Activated effector memory CD4-positive, alpha-beta T cell treated with anti-CD3 and anti-CD28 coated beads, Interleukin-2, amount 50 U/mL, for 16 hours (primary cell): ENCODE results near the gene DOCK8.
"Not testable (repeated sequence)": the region's sequence is repeated elsewhere in the genome, so short reads cannot be mapped to it uniquely, and the experiment has no call there.

ENCODE experiments used
- DNase-seq: peaks from one replicate; pipeline ENCODE4 v3.0.0-alpha.2; 2020

Gene DOCK8

DNA sequence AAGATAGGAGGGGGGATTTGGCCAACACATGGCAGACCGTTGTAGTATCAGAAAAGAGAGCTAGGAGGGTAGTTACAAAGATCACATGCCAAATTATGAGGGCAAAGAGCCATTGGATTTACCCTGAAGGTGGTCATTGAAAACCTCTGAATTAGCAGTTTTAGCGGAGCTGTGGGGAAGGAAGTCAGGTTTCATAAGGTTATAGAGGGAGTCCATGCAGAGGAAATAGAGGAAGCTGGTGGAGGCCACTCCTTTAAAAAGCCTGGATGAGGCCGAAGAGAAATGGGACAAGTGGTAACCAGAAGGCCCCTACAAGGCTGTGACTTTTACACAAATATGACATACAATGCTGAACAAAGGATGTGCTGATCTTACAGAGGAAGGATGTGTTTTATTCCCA, 13.2 kb downstream of the DOCK8 start:
- no peak for DNase-seq

DNA sequence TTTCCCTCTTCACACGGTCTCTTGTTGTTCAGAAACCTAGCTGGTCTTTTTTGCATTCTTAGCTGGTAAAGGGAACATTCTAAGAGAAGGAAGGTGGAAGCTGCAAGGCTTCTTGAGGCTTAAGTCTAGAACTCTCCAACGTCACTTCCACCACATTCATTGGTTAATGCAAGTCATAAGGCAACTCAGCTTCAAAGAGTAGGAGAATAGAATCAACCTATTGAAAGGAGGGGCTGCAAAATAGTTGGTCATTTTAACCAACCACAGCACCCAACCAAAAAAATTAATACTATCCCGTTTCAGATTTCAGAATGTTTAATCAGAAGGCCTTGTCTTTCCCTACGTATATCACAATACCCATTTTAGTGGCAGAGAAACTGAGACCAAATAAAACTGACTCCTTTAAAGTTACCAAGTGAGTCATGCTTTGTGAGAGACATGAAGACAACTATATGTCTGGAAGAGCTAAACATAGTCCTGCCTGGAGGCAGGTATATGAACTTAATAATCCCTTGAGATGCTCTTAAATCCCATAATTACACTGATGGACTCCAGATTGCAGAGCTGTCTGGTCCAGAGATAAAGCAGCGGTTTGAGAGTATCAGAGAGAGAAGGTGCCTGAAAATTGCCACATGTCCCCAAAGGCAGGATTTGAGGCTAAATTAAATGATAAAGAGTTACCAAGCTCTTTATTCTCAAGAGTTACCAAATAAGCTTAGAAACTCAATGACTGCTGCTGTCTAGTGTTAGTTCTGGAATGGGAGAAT, 14.4 kb downstream of the DOCK8 start:
- no peak for DNase-seq

DNA sequence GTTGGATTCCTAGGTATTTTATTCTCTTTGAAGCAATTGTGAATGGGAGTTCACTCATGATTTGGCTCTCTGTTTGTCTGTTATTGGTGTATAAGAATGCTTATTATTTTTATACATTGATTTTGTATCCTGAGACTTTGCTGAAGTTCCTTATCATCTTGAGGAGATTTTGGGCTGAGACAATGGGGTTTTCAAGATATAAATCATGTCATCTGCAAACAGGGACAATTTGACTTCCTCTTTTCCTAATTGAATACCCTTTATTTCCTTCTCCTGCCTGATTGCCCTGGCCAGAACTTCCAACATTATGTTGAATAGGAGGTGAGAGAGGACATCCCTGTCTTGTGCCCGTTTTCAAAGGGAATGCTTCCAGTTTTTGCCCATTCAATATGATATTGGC, 17.0 kb downstream of the DOCK8 start:
- not testable (repeated sequence) for DNase-seq

DNA sequence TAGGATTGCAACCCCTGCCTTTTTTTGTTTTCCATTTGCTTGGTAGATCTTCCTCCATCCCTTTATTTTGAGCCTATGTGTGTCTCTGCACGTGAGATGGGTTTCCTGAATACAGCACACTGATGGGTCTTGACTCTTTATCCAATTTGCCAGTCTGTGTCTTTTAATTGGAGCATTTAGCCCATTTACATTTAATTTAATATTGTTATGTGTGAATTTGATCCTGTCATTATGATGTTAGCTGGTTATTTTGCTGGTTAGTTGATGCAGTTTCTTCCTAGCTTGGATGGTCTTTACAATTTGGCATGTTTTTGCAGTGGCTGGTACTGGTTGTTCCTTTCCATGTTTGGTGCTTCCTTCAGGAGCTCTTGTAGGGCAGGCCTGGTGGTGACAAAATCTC, 19.0 kb downstream of the DOCK8 start:
- not testable (repeated sequence) for DNase-seq

DNA sequence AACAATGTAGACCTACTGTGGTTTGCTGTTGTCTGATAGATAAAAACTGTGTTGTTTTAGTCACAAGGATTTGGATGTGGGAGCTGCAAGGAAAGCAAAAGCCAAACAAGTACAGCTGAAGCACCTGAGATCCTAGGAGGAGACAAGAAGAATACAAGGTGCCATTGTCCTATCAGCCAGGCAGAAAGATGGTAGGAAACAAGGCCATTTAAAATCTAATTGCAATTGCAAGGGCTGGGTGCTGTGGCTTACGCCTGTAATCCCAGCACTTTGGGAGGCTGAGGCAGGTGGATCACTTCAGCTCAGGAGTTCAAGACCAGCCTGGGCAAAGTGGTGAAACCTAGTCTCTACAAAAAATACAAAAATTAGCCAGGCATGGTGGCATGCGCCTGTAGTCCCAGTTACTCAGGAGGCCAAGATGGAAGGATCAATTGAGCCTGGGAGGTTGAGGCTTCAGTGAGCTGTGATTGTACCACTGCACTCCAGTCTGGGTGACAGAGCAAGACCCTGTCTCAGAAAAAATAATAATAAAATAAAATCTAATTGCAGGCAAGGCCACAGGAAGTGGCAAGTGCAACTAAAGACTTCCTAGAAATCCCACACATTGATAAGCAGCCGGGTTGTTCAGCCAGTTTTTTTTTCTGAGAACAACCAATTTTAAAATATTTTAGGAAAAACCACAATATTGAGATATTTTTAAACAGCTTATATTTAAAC, 22.6 kb downstream of the DOCK8 start:
- no peak for DNase-seq

DNA sequence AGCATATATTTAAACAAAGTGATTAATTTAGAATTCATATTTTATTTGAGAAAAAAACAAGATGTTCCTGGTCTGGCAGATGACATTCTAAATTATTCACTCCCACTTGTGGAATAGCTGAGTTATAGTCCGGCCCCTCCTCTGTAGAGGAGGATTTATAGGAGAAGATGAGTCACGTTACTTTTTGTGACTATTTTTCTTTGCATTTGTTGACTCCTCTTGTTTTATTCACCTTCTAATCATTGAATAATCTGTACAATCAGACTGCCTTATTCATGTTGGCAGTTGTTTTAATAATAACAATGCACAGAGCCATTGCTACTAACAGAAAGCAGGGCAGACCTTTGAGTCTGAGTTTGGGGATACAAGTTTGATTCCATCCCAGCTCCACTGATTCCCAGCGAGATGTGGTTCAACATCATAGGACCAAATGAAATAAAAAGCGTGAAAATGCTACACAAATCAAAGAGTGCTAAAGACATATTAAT, 23.2 kb downstream of the DOCK8 start:
- DNase-seq: no peak

DNA sequence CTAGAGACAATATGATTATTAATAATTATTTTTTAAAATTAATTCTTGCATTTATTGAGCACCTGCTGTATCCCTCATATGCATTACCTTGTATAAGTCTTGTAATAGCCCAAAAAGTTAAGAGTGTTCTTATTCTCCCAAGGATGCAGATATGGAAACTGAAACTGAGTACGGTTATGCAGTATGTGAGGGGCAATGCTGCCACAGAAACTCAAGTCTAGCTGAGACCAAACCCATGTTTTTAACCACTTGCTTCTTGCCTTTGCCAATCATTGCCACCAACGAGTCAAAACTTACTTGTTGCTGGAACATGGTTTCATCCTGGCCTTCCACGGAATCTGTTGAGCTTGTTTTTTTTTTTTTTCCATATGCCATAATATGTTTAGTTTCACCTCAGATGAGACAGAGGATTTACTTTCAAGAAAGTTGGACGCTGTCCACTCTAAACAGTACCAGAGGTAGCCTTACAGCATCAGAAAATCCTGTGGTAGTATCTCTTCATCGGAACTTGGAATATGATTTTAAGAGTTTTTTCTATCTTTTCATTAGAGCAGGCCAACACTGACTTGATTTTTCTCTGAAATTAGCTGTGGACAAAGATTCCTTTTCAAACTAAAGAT, 27.9 kb downstream of the DOCK8 start:
- no peak for DNase-seq

DNA sequence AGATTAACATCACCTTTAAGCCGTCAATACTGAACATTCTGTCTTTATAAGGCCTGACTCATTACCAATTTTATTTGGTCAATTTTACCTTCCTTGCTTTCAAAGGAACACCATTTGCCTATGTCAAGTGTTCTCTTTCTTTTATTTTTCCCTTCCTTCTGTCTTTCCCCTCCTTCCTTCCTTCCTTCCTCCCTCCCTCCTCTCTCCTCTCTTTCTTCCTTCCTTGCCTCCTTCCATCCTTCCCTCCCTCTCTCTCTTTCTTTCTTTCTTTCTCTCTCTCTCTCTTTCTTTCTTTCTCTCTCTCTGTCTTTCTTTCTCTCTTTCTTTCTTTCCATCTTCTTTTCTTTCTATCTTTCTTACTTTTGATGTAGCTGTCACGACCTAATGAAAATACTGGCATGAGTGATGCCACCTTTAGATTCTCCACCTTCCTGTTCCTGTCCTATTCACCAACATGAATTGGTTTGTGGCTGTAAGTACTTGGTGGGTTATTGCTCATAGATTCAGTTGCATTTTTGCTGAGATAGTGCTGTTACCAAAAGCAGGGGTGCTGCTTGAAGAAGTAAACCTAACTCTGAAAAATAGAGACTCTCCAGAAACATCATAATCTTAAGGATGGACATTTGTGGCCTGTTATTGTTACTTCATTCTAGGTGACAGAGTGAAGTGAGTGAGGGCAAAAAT, 33.8 kb downstream of the DOCK8 start:
- DNase-seq: no peak

DNA sequence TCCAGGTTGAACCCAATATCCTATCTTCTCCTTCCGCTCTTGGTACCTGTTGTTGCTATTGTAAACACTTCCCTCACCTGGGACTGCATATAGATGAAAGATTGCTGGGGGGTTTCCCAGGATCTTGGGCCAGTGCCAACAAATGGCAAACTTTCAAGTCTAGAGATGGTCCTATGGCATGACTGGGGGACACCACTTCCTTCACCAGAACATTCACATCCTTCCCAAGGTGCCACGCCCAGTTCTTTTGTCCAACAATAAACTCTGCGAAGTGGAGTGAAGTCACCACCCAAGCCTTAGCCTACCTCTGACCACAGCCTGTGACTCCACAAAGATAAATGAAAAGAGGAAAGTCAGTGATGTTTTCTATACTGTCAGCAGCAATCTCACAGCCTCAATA, 34.4 kb downstream of the DOCK8 start:
- peak; percentile 66 for DNase-seq

DNA sequence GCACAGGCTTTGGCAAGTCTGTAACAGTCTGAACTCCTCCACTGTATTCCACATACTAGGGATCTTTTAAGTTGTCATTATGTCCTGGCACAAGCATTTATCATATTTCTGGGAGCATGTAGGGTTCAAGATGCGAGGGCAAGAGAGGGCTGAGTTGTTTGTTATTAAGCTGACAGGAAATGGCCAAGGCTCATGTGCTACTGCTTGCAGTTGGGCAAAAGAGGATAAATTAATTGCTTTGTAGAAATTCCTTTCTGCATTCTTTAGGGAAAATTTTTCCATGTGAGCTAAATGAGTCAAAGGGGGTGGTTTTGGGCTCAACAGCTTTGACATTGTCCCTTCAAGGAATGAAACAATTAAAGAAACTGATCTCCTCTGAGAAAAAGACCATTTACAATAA, 35.4 kb downstream of the DOCK8 start:
- DNase-seq: no peak

DNA sequence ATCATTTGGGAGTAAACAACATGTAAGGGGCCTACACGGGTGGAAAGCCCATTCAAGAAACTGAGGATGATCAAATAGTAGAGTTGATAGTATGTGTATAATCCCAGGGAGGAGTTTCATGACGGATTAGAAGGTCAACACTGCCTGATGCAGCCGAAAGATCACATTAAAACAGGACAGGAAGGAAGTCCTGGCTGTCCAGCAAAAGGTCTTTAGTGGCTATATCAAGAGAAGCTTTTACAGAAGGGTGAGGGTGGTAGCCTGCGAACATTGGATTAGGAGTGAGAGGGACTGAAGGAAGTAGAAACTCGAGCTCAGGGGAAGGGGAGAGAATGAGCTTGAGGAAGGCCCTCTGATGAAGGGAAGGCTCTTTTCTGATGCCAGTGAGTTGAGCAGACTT, 36.0 kb downstream of the DOCK8 start:
- DNase-seq: no peak

DNA sequence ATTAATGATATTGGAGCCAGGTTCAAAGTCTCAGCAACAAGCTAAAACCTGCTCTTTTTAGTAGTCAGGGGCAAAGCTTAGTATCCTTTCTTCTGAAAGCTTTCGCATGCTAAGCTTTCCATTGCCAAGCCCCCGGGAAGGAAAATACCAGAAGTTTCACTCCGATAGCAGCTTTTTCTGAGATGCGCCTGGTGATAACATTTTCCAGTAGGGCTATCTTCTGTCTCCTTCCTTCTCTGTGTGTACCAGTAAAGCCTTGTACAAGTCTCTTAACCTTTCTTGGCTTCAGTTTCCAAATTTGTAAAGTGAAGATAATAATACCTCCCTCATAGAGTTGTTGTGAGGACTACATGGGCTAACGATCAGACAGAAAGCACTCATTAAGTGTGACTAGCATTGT, 36.7 kb downstream of the DOCK8 start:
- no peak for DNase-seq

DNA sequence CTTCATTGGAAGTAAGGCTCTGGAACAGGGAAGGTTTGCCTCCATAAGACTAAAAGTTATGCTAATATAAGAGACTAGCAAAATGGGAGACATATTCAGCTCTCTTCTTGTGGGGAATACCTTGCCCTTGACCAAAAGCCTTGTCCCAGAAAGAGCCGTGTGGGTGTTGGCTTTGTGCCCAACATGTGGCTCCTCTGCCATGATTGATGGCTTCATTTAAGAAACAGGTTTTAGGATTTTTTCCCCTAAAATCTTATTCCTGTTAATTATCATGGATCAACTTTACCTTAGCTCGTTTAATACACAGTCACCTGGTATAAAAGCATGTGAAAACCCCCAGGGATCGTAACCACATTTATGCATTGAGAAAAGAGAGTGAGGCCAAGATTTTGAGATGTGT, 38.9 kb downstream of the DOCK8 start:
- no peak for DNase-seq

DNA sequence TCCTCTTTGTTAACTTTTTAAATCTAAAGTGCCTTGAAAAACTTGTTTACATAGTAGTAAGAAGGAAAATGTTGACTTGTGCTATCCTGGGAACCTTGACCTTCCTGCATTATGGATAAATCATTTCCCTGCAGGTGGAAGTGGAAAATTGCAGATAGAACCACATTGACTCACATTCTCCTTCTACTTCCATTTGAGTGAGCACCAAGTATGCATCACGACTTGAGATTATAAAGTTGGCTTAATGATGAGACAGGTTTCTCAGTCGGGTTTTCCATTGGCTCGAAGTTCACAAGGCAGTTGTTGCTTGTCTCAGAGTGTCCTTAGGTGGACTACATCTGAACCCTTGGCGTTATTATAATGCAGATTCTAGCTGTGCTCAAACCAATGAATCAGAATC, 39.9 kb downstream of the DOCK8 start:
- no peak for DNase-seq

DNA sequence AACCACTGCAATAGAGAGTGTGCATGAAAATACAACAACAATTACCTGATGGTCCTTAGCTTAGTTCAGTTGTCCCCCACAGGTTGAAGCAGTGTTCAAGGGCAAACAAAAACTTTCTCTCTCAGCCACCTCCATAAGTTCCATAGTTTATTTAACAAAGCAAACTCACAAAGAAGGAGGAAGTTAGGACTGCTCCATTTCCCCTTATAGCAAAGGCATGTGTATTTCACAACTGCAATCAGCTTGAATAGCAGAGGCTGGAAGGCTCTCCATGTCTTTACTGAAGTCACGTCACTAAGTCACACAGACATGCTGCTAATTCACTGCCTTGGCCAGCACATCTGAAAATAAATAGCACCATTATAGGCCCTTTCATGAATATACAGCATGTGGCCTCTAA, 43.3 kb downstream of the DOCK8 start:
- DNase-seq: no peak

DNA sequence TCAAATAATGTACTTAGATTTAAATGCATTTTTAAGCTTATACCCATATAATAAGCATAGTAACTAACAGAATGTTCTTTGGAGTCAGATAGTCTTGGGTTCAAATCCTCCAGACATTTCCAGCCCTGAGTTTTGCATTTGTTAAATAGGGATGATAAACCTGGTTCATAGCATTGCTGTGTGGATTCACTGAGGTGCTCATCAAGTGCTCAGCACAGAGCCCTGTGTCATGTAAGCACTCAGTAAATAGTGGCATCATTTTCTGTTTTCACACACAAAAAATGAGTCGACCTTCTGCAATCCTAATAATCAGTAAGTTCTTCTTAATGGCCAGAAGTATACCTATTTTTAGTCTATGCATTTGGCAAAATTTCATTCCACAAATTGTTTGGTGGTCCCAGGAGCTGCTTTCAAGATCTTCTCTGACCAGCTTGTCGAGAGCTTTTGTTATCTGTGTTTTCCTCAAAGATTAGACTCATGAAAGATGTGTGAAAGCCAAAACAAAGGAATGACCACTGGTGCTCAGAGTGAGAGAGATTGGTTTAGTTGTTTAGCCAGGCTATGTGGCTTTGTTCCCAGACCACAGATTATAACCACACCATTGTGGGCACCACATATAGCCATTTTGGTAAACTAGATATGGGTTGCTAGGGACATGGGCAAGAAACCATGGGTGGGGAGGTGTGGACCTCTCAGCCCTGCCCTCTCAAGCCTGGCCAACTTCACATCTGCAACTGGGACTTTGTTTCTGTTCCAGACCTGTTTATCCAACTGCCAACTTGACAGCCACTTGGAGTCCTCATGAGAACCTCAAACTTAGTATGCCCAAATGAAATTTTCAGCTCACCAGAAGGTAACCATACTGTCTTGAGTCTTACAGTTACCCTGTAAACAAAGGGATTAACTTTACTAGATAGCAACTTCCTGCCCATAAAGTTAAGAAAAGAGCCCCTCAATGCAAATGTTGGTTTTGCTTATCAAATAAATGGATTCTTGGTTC, 45.0 kb downstream of the DOCK8 start:
- no peak for DNase-seq

DNA sequence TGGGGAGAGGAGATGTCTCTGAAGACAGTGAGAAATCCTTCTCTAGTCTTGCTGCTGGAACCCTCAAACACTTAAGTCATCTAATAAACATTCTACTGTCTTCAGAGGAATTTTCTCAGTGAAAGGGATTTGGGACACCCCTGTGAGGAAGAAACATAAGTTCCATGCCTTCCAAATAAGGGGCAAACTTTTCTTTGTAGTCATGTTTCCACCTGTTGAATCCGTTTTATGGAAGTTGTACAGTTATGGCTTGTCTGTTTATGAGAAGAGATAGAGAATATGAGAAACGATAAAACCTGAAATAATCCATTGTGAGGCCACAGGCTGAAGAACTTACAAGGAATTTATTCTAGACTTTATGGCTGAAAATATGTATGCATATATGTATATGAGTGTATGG, 49.6 kb downstream of the DOCK8 start:
- no peak for DNase-seq

DNA sequence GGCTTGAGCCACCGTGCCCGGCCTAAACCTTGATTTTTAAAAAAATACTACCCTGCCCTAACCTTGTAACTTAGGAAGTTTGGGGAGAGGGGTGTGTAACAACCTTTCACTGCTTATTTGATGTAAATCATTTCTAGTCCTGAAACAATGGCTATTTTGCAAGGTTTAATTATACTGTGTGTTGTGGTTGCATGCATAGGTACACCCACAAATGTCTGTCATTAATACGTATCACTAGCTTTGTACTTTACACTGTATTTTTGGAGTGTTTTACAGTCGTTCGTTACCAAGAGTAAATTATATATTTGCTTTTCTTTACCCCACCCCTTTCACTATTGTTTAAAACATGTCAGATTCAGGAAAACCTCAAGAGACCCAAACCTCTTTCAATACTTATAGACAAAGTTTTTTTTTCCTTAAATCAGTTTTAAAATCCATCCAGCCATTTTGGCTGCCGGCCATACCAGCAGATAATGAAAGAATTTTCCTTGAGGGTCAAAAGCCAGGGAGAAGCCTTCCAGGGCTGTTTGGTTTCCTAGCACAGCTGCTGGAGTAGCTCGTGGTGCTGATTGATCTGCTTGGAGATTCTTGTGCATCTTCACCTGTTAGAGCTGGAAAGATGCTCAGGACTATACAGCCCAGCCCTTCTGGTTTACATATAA, 50.7 kb downstream of the DOCK8 start:
- no peak for DNase-seq

DNA sequence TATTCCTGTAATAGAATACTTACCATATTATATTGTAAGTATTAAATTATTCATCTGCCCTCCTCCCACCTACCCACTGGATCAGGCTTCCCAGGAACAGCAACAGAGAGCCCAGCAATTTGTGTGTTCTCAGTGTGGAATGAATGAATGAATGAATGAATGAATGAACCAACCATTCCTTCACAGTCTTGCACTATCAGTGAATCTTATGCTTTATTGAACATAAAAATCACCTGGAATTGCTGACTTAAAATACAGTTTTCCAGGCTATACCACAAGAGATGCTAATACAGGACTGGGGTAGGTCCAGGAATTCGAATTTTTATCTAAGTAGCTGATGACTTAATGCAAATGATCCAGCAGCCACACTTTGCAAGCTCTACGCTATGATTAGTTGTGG, 51.6 kb downstream of the DOCK8 start:
- no peak for DNase-seq

DNA sequence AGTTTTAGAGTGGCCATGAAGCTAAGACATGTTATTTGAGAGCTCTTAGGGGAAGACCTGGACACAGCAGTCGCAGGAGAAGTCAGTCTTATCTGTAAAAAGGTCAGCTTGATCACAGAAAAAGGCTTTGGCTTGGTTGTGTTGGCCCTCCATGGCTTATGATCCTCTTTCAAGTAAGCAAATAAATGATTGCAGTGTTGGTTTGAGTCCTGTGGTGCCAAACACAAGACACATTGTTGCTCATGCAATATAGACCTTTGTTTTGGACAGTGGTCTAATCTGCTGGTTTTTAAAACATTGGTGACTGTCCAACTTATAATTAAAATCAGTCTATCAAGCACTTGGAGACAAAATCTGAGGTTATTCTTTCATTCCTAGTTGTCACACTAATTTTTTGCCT, 54.0 kb downstream of the DOCK8 start:
- DNase-seq: no peak

DNA sequence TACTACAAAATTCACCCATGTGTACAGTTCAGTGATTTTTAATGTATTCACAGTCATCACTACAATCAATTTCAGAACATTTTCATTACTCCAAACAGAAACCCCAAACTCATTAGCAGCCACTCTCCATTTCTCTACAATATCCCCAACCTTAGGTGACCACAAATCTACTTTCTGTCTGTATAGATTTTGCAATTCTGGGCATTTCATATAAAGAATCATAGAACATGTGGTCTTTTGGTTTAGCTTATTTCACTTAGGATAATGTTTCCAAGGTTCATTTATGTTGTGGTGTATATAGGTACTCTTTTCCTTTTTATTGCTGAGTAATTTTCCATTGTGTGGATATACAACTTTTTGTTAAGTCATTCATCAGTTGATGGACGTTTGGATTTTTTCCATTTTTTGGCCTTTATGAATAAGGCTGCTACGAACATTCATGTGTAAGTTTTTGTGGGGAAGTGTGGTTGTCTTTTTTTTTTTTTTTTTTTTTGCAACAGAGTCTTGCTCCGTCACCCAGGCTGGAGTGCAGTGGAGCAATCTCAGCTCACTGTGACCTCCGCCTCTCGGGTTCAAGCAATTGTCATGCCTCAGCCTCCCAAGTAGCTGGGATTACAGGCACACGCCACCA, 54.5 kb downstream of the DOCK8 start:
- no peak for DNase-seq
